ENCODE measurements around the gene HELQ. TPM values are rescaled to one million over a fixed set of nuclear protein-coding genes. Genes with fewer than 3 reads are reported as not detected.

Gene HELQ
- total RNA-seq, 1 donor = 16.8 TPM

GRCh38 chr4:83360018-83360417 is 95.6 kb downstream of the HELQ start:
- TF ChIP-seq CTCF (IDR thresholded peaks at IDR 0.05; ENCODE audit: insufficient read depth, low read depth, low read length) = no peak
- DNase-seq (ENCODE audit: low read depth) = no peak
- H3K4me3 ChIP-seq (ENCODE audit: low read depth, low read length) = no peak overlapping the region

- TF ChIP-seq CTCF (IDR thresholded peaks at IDR 0.05; ENCODE audit: insufficient read depth, low read depth, low read length) = no peak
- H3K4me3 ChIP-seq (ENCODE audit: low read depth, low read length) = no peak overlapping the region
- DNase-seq (ENCODE audit: low read depth) = peak; percentile 71
Observed at GRCh38 chr4:83358410-83358809, 97.2 kb downstream of the HELQ start.

Small RNAs within 50 kb of the gene (small RNA-seq; reads per million reads assigned to genes)
- gene AC114781.5 = not detected

Other genes starting within 250 kb of the HELQ start
- 13.9 and 18.1 TPM in 2 replicates for gene COQ2, start 171.0 kb downstream of the HELQ start, total RNA-seq
- under 0.01 and 0.43 TPM in 2 replicates for gene HPSE, start 121.0 kb downstream of the HELQ start, total RNA-seq
- 20.3 and 22.2 TPM in 2 replicates for gene MRPS18C, start 235 bp upstream of the HELQ start, total RNA-seq
- gene ABRAXAS1, start 29.3 kb upstream of the HELQ start, total RNA-seq = 9.0 and 14.2 TPM in 2 replicates
- 1.3 and 15.1 TPM in 2 replicates for gene GPAT3, start 80.3 kb upstream of the HELQ start, total RNA-seq